ENCODE data around the gene BMAL1.

GRCh38 chr11:13335319-13335718, 57.7 kb downstream of the BMAL1 start:
- no peak for TF ChIP-seq REST (IDR thresholded peaks at IDR 0.05; ENCODE audit: low read depth)
- TF ChIP-seq EP300 (IDR thresholded peaks at IDR 0.05; ENCODE audit: borderline replicate concordance), result no peak
- no peak for TF ChIP-seq YY1 (IDR thresholded peaks at IDR 0.05; ENCODE audit: low read depth)
- no peak for TF ChIP-seq TAF1 (IDR thresholded peaks at IDR 0.05; ENCODE audit: low read depth)
- no peak for TF ChIP-seq FOXM1 (IDR thresholded peaks at IDR 0.05; ENCODE audit: borderline replicate concordance, low read depth)
- no peak for TF ChIP-seq ZBTB7A (IDR thresholded peaks at IDR 0.05; ENCODE audit: low read depth)
- no peak for TF ChIP-seq CEBPB (IDR thresholded peaks at IDR 0.05)
- no peak for TF ChIP-seq MAX (IDR thresholded peaks at IDR 0.05)
- TF ChIP-seq EGR1 (IDR thresholded peaks at IDR 0.05), result no peak
- TF ChIP-seq CREB1 (IDR thresholded peaks at IDR 0.05; ENCODE audit: low read depth), result no peak
- TF ChIP-seq NFIC (IDR thresholded peaks at IDR 0.05), result no peak
- no peak for TF ChIP-seq TCF12 (IDR thresholded peaks at IDR 0.05; ENCODE audit: low read depth)
- no peak for TF ChIP-seq TEAD4 (IDR thresholded peaks at IDR 0.05)
